HAP-1 (cell line): Measurements from ENCODE around the gene ACOT6.
"Not testable (repeated sequence)": the region's sequence is repeated elsewhere in the genome, so short reads cannot be mapped to it uniquely, and the experiment has no call there.

Source experiments
- DNase-seq, 2 experiments: peaks; one replicate each; pipeline ENCODE4 v3.0.0-alpha.2; 2016 to 2020; ENCODE audit warnings: low spot score in 2 of 2
- H3K27me3 ChIP-seq: fragments of 250-450 bp; sonication (Bioruptor Pico); 2 replicates; pipeline ENCODE4 v1.5.1; 2020; ENCODE audit warnings: low read depth, mild to moderate bottlenecking, moderate library complexity
- H3K36me3 ChIP-seq: fragments of 250-450 bp; sonication (Bioruptor Pico); replicated peaks from 2 replicates; pipeline ENCODE4 v1.5.1; 2020; ENCODE audit warnings: mild to moderate bottlenecking
- H3K4me1 ChIP-seq: fragments of 250-450 bp; sonication (Bioruptor Pico); 2 replicates; pipeline ENCODE4 v1.5.1; 2020; ENCODE audit warnings: mild to moderate bottlenecking
- H3K4me3 ChIP-seq: fragments of 250-450 bp; sonication (Bioruptor Pico); 2 replicates; pipeline ENCODE4 v1.5.1; 2020; ENCODE audit warnings: mild to moderate bottlenecking, moderate library complexity
- H3K9me3 ChIP-seq: fragments of 250-450 bp; sonication (Bioruptor Pico); 2 replicates; pipeline ENCODE4 v1.5.1; 2020; ENCODE audit warnings: mild to moderate bottlenecking, moderate library complexity
- in situ Hi-C: fragments of 300-500 bp; cut with MboI; formaldehyde crosslinking; loops from 3 replicates; pipeline ENCODE4 v1.14.3; 2020; ENCODE audit warnings: low sequenced_read_pairs, inconsistent platforms, mixed read lengths

The ACOT6 gene

DNA sequence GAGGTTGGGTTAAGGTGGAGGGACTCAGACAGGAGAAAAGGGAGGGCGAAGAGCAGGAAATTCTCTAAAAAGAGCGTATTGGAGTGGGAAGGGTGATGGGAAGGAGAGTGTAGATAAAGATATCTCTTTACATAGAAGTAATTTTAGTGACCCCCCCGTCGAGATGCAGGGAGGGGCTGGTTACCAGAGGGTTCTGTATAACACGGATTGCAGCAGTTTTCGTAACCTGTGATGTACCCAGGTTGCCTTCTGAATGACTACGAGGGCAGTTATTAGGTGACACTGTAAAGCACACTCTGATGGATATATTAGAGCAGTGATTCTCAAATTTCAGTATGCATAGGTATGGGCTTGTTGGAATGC is 32.9 kb downstream of the ACOT6 start:
- DNase-seq = no peak
- Histone ChIP-seq H3K4me1 (peaks cover 3% of the 10 kb centered on the region), H3K9me3 (no peaks in the 10 kb centered on the region), H3K36me3 (no peaks in the 10 kb centered on the region; the same call in 1 of the 2 replicates), H3K27me3 (no peaks in the 10 kb centered on the region), H3K4me3 (peak overlapping the region; percentile 63)
- in situ Hi-C loops = no loop called here

DNA sequence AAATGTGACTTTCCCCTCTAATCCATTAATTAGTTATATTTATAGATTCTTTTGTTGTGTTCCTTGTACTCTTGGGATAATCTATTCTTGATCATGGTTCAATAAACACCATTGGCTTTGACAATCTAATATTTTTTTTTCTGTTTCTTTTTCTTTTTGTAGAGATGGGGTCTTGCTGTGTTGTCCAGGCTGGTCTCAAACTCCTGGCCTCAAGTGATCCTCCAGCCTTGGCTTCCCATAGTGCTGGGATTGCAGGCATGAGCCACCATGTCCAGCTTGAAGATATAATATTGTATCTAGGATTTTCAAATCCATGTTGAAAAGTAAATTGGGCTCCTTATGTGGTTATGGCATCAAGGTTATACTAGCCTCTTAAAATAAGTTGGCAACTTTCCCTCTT is 38.7 kb downstream of the ACOT6 start:
- H3K27me3 ChIP-seq = no peaks in the 10 kb centered on the region
- no peak overlapping the region for H3K4me3 ChIP-seq
- no peak for DNase-seq
- in situ Hi-C loops = no loop called here
- no peaks in the 10 kb centered on the region for H3K9me3 ChIP-seq
- H3K36me3 ChIP-seq = no peaks in the 10 kb centered on the region; the same call in 1 of the 2 replicates
- no peaks in the 10 kb centered on the region for H3K4me1 ChIP-seq

DNA sequence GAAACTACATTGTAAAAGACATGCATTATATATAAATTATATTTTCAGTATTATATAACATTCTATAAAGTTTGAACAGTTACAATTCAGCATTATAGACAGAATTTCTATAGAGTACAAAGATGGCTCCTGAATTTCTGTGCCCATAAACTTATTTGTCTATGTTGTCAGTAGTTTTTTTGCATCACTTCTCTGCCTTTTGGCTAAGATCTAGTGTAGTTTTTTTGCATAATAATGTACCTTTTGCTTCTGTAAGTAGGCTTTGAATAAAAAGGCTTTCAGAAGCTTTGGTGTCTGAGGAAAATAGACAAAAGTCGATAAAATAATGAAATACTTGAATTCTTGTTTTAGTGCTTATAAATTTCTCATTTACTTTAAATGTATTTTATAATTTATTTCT is 43.5 kb downstream of the ACOT6 start:
- H3K36me3 ChIP-seq = no peaks in the 10 kb centered on the region; the same call in 1 of the 2 replicates
- H3K27me3 ChIP-seq = no peaks in the 10 kb centered on the region
- H3K9me3 ChIP-seq = no peaks in the 10 kb centered on the region
- DNase-seq = peak in 1 of 2 experiments; percentile 98
- H3K4me1 ChIP-seq = peaks cover 11% of the 10 kb centered on the region
- in situ Hi-C loops = no loop called here
- no peak overlapping the region for H3K4me3 ChIP-seq

DNA sequence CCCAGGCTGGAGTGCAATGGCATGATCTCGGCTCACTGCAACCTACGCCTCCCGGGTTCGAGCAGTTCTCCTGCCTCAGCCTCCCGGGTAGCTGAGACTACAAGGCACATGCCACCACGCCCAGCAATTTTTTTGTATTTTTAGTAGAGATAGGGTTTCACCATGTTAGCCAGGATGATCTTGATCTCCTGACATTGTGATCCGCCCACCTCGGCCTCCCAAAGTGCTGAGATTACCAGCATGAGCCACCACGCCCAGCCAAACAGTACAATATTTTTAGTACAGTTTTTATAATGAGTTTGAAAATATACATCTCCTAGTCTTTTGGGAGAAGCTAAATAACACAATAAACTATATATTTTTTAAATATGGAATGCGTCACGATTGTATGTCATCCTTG is 46.9 kb downstream of the ACOT6 start:
- H3K4me3 ChIP-seq, H3K27me3 ChIP-seq, H3K36me3 ChIP-seq, in situ Hi-C loops, H3K9me3 ChIP-seq, DNase-seq: not testable (repeated sequence)
- peaks cover 17% of the 10 kb centered on the region for H3K4me1 ChIP-seq

DNA sequence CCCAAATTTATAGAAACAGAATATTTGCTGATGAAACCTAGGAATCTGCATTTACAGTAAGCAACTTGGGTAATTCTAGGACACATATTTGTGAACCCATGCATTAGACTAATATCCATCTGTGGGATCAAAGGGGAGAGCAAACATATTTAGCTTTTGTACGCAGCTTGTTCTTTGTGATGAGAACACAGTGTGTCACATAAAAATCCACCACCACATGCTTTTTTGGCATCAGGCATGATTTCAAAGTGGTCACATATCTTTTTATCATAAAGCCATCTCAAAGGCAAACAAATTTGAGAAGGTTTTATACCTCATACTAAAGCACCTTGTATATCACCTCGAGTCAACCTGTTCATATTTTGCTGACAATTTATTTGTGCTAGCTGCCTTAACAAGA is 48.2 kb downstream of the ACOT6 start:
- in situ Hi-C loops = no loop called here
- peaks cover 5% of the 10 kb centered on the region; the same call in 1 of the 2 replicates for H3K36me3 ChIP-seq
- peaks cover 17% of the 10 kb centered on the region for H3K4me1 ChIP-seq
- H3K9me3 ChIP-seq = no peaks in the 10 kb centered on the region
- peak in 1 of 2 experiments; percentile 1 for DNase-seq
- no peak overlapping the region for H3K4me3 ChIP-seq
- no peaks in the 10 kb centered on the region for H3K27me3 ChIP-seq

DNA sequence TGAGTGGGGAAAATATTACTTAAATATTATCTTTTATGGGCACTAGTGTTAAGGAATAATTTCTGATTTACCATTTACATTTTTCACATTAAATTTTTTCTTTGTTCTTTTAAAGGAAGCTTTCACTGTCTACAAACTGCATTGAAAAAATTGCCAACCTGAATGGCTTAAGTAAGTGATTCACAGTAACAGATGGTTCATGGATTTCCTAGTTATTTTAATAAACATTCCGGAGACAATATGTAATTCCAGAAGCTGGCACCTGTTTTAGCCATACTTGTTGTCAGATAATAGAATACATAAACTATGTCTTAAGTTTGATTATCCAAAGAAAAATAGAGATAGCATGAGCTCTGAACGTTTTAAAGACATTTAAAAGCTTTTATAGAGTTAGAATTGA is 49.6 kb downstream of the ACOT6 start:
- peak in 1 of 2 experiments; percentile 2 for DNase-seq
- in situ Hi-C loops = no loop called here

DNA sequence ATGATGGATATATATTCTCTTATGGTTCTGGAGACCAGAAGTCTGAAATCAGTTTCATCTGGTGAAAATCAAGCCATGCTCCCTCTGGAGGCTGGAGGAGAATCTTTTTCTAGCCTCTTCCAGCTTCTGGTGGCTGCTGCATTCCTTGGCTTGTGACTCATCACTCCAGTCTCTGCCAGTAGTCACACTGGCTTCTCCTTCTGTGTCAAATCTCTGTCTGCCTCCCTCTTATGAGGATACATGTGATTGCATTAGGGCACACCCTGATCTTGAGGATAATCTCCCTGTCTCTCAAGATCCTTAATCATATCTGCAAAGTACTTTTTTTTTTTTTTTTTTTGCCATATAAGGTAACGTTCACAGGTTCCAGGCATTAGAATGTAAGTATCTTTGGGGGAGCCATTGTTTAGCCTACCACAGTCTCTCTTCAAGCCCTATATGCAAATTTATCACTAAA is 50.2 kb downstream of the ACOT6 start:
- DNase-seq = peak; percentile 40 to 45
- Histone ChIP-seq H3K36me3 (peaks cover 5% of the 10 kb centered on the region; the same call in 1 of the 2 replicates), H3K27me3 (no peaks in the 10 kb centered on the region), H3K4me3 (no peak overlapping the region), H3K9me3 (no peaks in the 10 kb centered on the region), H3K4me1 (peaks cover 7% of the 10 kb centered on the region)
- in situ Hi-C loops = no loop called here

More for the DNA sequence above, 49.6 kb downstream of the ACOT6 start:
- Histone ChIP-seq H3K9me3 (no peaks in the 10 kb centered on the region), H3K4me3 (no peak overlapping the region), H3K4me1 (peaks cover 12% of the 10 kb centered on the region), H3K36me3 (peaks cover 5% of the 10 kb centered on the region; the same call in 1 of the 2 replicates), H3K27me3 (no peaks in the 10 kb centered on the region)

DNA sequence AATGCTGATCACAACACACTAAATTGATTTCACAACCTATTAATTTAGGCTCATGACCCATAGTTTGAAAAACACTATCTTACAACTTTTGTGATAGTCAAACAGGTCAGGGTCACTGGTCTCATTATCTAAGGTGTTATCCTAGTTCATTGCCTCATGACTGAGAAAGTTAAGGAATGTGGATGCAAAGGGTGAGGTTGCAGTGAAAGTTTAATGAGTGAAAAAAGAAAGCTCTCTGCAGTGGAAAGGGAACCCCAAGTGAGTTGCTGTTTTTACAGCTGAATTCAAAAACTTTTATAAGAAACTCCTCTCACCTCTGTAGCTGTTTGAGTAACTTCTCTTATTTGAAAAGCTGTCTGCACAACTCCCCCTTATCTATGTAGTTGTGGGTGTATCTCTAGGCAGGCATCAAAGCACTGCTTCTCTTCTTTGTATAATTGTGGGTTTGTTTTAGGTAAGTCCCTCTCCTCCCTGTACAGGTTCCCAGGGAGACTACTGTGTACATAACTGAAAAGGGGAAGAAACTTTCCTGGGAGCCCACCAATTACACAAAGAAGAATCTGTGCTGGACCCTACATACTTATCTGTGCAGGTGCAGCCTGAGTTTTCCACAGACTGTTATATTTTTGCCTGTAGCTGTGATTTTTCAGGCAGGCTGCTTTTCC is 51.4 kb downstream of the ACOT6 start:
- Histone ChIP-seq H3K27me3 (no peaks in the 10 kb centered on the region), H3K4me1 (peaks cover 7% of the 10 kb centered on the region), H3K4me3 (no peak overlapping the region), H3K9me3 (no peaks in the 10 kb centered on the region), H3K36me3 (peaks cover 5% of the 10 kb centered on the region; the same call in 1 of the 2 replicates)
- peak in 1 of 2 experiments; percentile 1 for DNase-seq
- in situ Hi-C loops = no loop called here

DNA sequence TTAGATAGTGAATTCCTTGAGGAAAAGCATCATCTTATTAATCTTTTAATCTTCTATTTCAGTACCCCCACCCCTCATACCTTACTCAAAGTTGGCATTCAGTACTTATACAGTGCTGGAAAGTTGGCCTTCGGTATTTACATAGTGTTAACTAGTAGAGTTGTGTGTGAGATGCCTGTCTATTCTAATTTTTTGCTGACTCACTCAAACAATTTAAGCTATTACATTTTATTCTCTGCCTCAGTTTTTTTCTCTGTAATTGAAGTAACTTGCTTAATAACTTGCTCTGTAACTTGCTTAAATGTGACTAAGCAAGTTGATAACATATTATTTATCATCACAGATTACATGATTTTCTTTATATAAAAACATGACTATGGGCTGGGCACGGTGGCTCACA is 52.8 kb downstream of the ACOT6 start:
- DNase-seq = peak in 1 of 2 experiments; percentile 2
- Histone ChIP-seq H3K4me3 (no peak overlapping the region), H3K27me3 (no peaks in the 10 kb centered on the region), H3K9me3 (no peaks in the 10 kb centered on the region), H3K36me3 (peaks cover 5% of the 10 kb centered on the region; the same call in 1 of the 2 replicates), H3K4me1 (peaks cover 7% of the 10 kb centered on the region)
- in situ Hi-C loops = no loop called here

DNA sequence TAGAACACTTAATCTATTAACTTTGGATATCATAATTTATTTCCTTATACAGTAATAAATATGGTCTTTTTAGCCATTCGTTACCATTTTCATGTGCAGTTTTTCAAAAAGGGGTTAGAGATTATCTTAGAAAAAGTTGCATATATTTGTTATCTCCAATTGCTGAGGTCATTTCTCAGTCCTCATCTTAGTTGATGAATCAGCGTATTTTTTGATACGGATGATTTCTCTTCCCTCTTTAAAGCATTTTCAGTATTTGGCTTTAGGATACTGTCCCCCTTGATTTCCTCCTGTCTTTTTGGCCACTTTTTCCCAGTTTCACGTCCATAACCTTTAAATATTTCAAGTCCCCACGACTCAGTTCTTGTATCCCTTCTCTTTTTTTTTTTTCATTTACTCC is 54.3 kb downstream of the ACOT6 start:
- Histone ChIP-seq H3K4me3 (no peak overlapping the region), H3K9me3 (no peaks in the 10 kb centered on the region), H3K36me3 (peaks cover 5% of the 10 kb centered on the region; the same call in 1 of the 2 replicates), H3K27me3 (no peaks in the 10 kb centered on the region), H3K4me1 (peaks cover 7% of the 10 kb centered on the region)
- in situ Hi-C loops = no loop called here
- no peak for DNase-seq

DNA sequence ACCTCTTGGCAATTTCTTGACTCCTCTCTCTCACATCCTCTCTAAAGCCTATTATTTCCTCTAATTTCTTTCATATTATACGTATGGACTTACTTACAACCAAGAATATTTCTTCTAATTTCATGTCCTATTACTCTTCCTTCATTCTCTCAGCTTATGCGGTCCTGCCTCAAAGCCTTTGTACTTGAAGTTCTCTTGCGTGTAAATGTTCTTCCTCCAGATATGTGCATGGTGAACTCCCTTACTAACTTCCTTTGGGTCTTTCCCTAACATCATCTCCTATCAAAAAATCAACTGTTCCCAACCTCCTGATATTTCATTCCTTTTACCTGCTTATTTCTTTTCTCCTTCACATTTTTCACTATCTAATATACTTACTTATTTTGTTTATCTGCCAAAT is 55.5 kb downstream of the ACOT6 start:
- no peaks in the 10 kb centered on the region for H3K36me3 ChIP-seq
- no peaks in the 10 kb centered on the region for H3K9me3 ChIP-seq
- no peaks in the 10 kb centered on the region for H3K27me3 ChIP-seq
- in situ Hi-C loops = no loop called here
- no peak overlapping the region for H3K4me3 ChIP-seq
- no peak for DNase-seq
- H3K4me1 ChIP-seq = peaks cover 2% of the 10 kb centered on the region; the same call in 1 of the 2 replicates
